Hepatocyte (in vitro differentiated cells): ENCODE results near the gene MLLT1. TPM values are rescaled to one million over a fixed set of nuclear protein-coding genes. Genes with fewer than 3 reads are reported as not detected.

Experiments
- DNase-seq: peaks from one replicate; pipeline ENCODE4 v3.0.0-alpha.2; 2016; ENCODE audit warnings: low spot score
- H2AFZ ChIP-seq: fragments of 200-600 bp; sonication (generic); 2 replicates; pipeline ENCODE4 v1.6.0; 2016; ENCODE audit warnings: antibody characterized with exemption, mild to moderate bottlenecking
- H3K27ac ChIP-seq: fragments of 200-600 bp; sonication (generic); 2 replicates; pipeline ENCODE4 v1.5.1; 2016; ENCODE audit warnings: mild to moderate bottlenecking
- H3K27me3 ChIP-seq: fragments of 200-600 bp; sonication (generic); 2 replicates; pipeline ENCODE4 v1.6.1; 2016
- H3K36me3 ChIP-seq: fragments of 200-600 bp; sonication (generic); replicated peaks from 2 replicates; pipeline ENCODE4 v1.5.1; 2016; ENCODE audit warnings: low read depth; ENCODE audit not compliant: insufficient read depth
- H3K4me1 ChIP-seq: fragments of 200-600 bp; sonication (generic); 2 replicates; pipeline ENCODE4 v1.5.1; 2016; ENCODE audit warnings: mild to moderate bottlenecking, moderate library complexity; ENCODE audit not compliant: insufficient read depth
- H3K4me2 ChIP-seq: fragments of 200-600 bp; sonication (generic); 2 replicates; pipeline ENCODE4 v1.6.0; 2016
- H3K4me3 ChIP-seq: fragments of 200-600 bp; sonication (generic); 2 replicates; pipeline ENCODE4 v1.5.1; 2016; ENCODE audit warnings: mild to moderate bottlenecking
- H3K79me2 ChIP-seq: fragments of 200-600 bp; sonication (generic); 2 replicates; pipeline ENCODE4 v1.6.0; 2017; ENCODE audit warnings: mild to moderate bottlenecking
- H3K9me2 ChIP-seq: fragments of 200-600 bp; sonication (generic); replicated peaks from 2 replicates; pipeline ENCODE4 v1.6.0; 2017; ENCODE audit warnings: mild to moderate bottlenecking; ENCODE audit not compliant: insufficient read depth
- H3K9me3 ChIP-seq: fragments of 200-600 bp; sonication (generic); 2 replicates; pipeline ENCODE4 v1.5.1; 2016; ENCODE audit warnings: low read depth, mild to moderate bottlenecking
- H4K20me1 ChIP-seq: fragments of 200-600 bp; sonication (generic); 2 replicates; pipeline ENCODE4 v1.6.0; 2016; ENCODE audit warnings: mild to moderate bottlenecking; ENCODE audit not compliant: insufficient read depth, poor library complexity, severe bottlenecking
- CTCF ChIP-seq: fragments of 200-600 bp; sonication (generic); IDR thresholded peaks from 2 replicates; pipeline ENCODE4 v1.5.1; 2016; ENCODE audit warnings: antibody characterized with exemption, mild to moderate bottlenecking; ENCODE audit not compliant: poor library complexity
- EZH2 ChIP-seq: fragments of 200-600 bp; sonication (generic); IDR thresholded peaks from 2 replicates; pipeline ENCODE4 v1.6.1; 2016; ENCODE audit warnings: antibody characterized with exemption, mild to moderate bottlenecking, borderline replicate concordance
- EZH2phosphoT487 ChIP-seq: fragments of 200-600 bp; sonication (generic); IDR thresholded peaks from one replicate; pipeline ENCODE4 v1.6.1; 2018; ENCODE audit warnings: antibody characterized with exemption, mild to moderate bottlenecking, low read depth, moderate library complexity; ENCODE audit not compliant: unreplicated experiment, severe bottlenecking
- WGBS: methylation state at CpG from one replicate; pipeline ENCODE4 v1.1.6; 2016; ENCODE audit warnings: low lambda C conversion rate; ENCODE audit errors: missing lambda C conversion rate; 5-methylcytosine and 5-hydroxymethylcytosine counted together
- polyA plus RNA-seq: library from polyadenylated mRNA; unstranded; fragments of >200 nt; fragmentation: Nextera tagmentation; extraction: Ambion mirVana; gene quantifications from 2 replicates; pipeline ENCODE4 v1.2.1, GENCODE V29; 2016
- total RNA-seq: library from RNA; depleted of rRNA; stranded (reverse); fragments of >200 nt; gene quantifications from 2 replicates; pipeline ENCODE4 v1.2.3, GENCODE V29; 2014

MLLT1 gene
- total and polyA plus RNA-seq, 2 experiments from 2014 or later, result 17.2 to 23.3 TPM

DNA sequence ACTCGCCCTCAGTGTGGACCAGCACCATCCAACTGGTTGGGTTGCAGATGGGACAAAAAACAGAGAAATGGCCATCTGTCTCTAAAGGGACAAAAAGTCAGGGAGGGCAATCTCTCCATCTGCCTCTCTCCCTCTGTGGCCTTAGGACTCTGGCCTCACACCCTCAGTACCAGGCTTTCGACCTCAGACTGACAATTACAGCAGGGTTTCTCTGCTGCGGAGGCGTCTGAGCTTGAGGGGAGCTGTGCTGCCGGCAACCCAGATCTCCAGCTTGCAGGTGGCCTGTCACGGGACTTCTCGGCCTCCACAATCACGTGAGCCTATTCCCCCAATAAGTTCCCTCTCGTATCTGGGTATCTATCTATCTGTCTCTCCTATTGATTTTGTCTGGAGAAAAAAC is 27.7 kb downstream of the MLLT1 start:
- no peaks in the 10 kb centered on the region for H3K9me3 ChIP-seq
- WGBS, result 93% methylated on average over 9 of the region's 9 CpGs
- H2AFZ ChIP-seq, result no peak overlapping the region
- no peak overlapping the region for H3K4me3 ChIP-seq
- H3K79me2 ChIP-seq, result peaks cover 99% of the 10 kb centered on the region
- H3K4me2 ChIP-seq, result no peak overlapping the region
- TF ChIP-seq EZH2phosphoT487, result no peak
- TF ChIP-seq CTCF, result no peak
- TF ChIP-seq EZH2, result no peak
- H4K20me1 ChIP-seq, result peaks cover 47% of the 10 kb centered on the region
- no peak for DNase-seq
- no peaks in the 10 kb centered on the region for H3K36me3 ChIP-seq
- no peaks in the 10 kb centered on the region for H3K9me2 ChIP-seq
- H3K4me1 ChIP-seq, result no peaks in the 10 kb centered on the region
- no peaks in the 10 kb centered on the region for H3K27me3 ChIP-seq
- H3K27ac ChIP-seq, result no peak overlapping the region

GRCh38 chr19:6250909-6251308 is 28.9 kb downstream of the MLLT1 start:
- no peaks in the 10 kb centered on the region for H3K4me1 ChIP-seq
- no peak overlapping the region for H3K4me3 ChIP-seq
- H3K36me3 ChIP-seq, result no peaks in the 10 kb centered on the region
- H3K27ac ChIP-seq, result no peak overlapping the region
- H3K4me2 ChIP-seq, result no peak overlapping the region
- H4K20me1 ChIP-seq, result peaks cover 46% of the 10 kb centered on the region
- WGBS, result 98% methylated on average over 13 of the region's 13 CpGs
- no peaks in the 10 kb centered on the region for H3K9me2 ChIP-seq
- no peak overlapping the region for H2AFZ ChIP-seq
- H3K79me2 ChIP-seq, result peaks cover 99% of the 10 kb centered on the region
- no peaks in the 10 kb centered on the region for H3K9me3 ChIP-seq
- no peak for TF ChIP-seq CTCF
- no peak for TF ChIP-seq EZH2
- no peak for DNase-seq
- no peaks in the 10 kb centered on the region for H3K27me3 ChIP-seq

DNA sequence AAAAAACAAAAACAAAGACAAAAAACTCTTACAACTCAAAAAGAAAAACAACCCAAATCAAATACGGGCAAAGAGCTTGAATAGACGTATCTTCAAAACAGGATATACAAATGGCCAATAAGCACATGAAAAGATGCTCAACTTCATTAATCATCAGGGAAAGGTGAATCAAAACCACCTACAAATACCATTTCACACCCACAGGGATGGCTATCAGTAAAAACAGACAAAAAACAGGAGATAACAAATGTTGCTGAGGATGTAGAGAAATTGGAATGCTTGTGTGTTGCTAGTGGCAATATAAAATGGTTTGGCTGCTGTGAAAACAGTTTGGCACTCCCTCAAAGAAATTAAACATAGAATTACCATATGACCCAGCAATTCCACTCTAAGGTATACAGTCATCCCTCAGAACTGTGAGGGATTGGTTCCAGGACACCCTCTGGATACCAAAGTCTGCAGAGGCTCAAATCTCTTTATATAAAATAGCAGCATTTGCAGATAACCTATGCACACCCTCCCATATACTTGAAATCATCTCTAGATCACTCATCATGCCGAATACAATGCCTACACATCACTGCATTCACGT is 29.7 kb downstream of the MLLT1 start:
- H3K4me2 ChIP-seq, result no peak overlapping the region
- H3K27ac ChIP-seq, result no peak overlapping the region
- H3K79me2 ChIP-seq, result peaks cover 99% of the 10 kb centered on the region
- no peaks in the 10 kb centered on the region for H3K9me2 ChIP-seq
- H4K20me1 ChIP-seq, result peaks cover 40% of the 10 kb centered on the region
- H3K9me3 ChIP-seq, result no peaks in the 10 kb centered on the region
- no peaks in the 10 kb centered on the region for H3K27me3 ChIP-seq
- no peak for DNase-seq
- 94% methylated on average over 4 of the region's 4 CpGs for WGBS
- no peak overlapping the region for H3K4me3 ChIP-seq
- no peaks in the 10 kb centered on the region for H3K36me3 ChIP-seq
- H3K4me1 ChIP-seq, result no peaks in the 10 kb centered on the region
- TF ChIP-seq EZH2 (no peak), CTCF (no peak), EZH2phosphoT487 (no peak)
- H2AFZ ChIP-seq, result no peak overlapping the region

- DNase-seq, result no peak
- H4K20me1 ChIP-seq, result peaks cover 42% of the 10 kb centered on the region
- H2AFZ ChIP-seq, result no peak overlapping the region
- H3K27ac ChIP-seq, result no peak overlapping the region
- no peak overlapping the region for H3K4me2 ChIP-seq
- H3K79me2 ChIP-seq, result peaks cover 99% of the 10 kb centered on the region
- no peaks in the 10 kb centered on the region for H3K36me3 ChIP-seq
- no peaks in the 10 kb centered on the region for H3K27me3 ChIP-seq
- no peak for TF ChIP-seq CTCF
- no peak for TF ChIP-seq EZH2
- no peak for TF ChIP-seq EZH2phosphoT487
- no peaks in the 10 kb centered on the region for H3K9me3 ChIP-seq
- H3K9me2 ChIP-seq, result no peaks in the 10 kb centered on the region
- no peak overlapping the region for H3K4me3 ChIP-seq
- WGBS, result 94% methylated on average over 9 of the region's 9 CpGs
- H3K4me1 ChIP-seq, result no peaks in the 10 kb centered on the region
Measured at GRCh38 chr19:6249296-6249695, 30.5 kb downstream of the MLLT1 start.
